Measurements from ENCODE around the gene CPNE7.
A peak's percentile ranks its signal among the peaks of the same experiment; 100 is the strongest.

CPNE7 gene

GRCh38 chr16:89636663-89637062 lies 61.1 kb downstream of the CPNE7 start:
- Histone ChIP-seq H3K27me3 (ENCODE audit: control insufficient read depth, insufficient read depth, low read length) (no peaks in the 10 kb centered on the region), H3K9me3 (ENCODE audit: control insufficient read depth, low read length) (no peaks in the 10 kb centered on the region), H3K36me3 (ENCODE audit: control insufficient read depth, insufficient read depth, low read length) (no peaks in the 10 kb centered on the region), H3K79me2 (peaks cover under 1% of the 10 kb centered on the region), H3K4me1 (peaks cover 5% of the 10 kb centered on the region), H3K4me2 (ENCODE audit: low read length) (no peak overlapping the region), H2AFZ (no peak overlapping the region), H3K4me3 (ENCODE audit: low read depth, low read length) (no peak overlapping the region), H3K9ac (no peak overlapping the region), H3K27ac (no peak overlapping the region)
- TF ChIP-seq, protein P1, sequence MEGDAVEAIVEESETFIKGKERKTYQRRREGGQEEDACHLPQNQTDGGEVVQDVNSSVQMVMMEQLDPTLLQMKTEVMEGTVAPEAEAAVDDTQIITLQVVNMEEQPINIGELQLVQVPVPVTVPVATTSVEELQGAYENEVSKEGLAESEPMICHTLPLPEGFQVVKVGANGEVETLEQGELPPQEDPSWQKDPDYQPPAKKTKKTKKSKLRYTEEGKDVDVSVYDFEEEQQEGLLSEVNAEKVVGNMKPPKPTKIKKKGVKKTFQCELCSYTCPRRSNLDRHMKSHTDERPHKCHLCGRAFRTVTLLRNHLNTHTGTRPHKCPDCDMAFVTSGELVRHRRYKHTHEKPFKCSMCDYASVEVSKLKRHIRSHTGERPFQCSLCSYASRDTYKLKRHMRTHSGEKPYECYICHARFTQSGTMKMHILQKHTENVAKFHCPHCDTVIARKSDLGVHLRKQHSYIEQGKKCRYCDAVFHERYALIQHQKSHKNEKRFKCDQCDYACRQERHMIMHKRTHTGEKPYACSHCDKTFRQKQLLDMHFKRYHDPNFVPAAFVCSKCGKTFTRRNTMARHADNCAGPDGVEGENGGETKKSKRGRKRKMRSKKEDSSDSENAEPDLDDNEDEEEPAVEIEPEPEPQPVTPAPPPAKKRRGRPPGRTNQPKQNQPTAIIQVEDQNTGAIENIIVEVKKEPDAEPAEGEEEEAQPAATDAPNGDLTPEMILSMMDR (IDR thresholded peaks at IDR 0.05) = no peak

DNA sequence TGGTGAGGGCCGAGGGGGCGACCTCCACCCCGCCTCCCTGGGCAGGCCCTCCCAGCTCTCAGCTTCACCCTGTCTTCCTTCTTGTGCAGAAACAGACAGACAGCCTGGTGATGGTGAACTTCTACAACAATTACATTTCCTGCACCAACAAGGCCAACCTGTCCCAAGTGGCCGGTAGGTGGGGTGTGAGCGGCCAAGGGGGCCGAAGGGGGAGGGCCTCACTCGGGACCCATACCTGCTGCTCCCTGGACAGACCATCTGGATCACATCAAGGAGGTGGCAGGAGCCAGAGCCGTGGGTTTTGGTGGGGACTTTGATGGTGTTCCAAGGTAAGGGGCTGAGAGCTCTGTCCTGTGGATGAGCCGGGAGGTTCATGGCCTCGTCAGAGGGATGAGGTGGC lies 61.8 kb downstream of the CPNE7 start:
- Histone ChIP-seq H3K27me3 (ENCODE audit: control insufficient read depth, insufficient read depth, low read length) (no peaks in the 10 kb centered on the region), H2AFZ (no peak overlapping the region), H3K36me3 (ENCODE audit: control insufficient read depth, insufficient read depth, low read length) (no peaks in the 10 kb centered on the region), H3K4me1 (peaks cover 5% of the 10 kb centered on the region), H3K9me3 (ENCODE audit: control insufficient read depth, low read length) (no peaks in the 10 kb centered on the region), H3K4me3 (ENCODE audit: low read depth, low read length) (no peak overlapping the region), H3K9ac (no peak overlapping the region), H3K79me2 (peaks cover 3% of the 10 kb centered on the region), H3K4me2 (ENCODE audit: low read length) (no peak overlapping the region), H3K27ac (no peak overlapping the region)
- TF ChIP-seq, protein P1 (IDR thresholded peaks at IDR 0.05) = no peak

DNA sequence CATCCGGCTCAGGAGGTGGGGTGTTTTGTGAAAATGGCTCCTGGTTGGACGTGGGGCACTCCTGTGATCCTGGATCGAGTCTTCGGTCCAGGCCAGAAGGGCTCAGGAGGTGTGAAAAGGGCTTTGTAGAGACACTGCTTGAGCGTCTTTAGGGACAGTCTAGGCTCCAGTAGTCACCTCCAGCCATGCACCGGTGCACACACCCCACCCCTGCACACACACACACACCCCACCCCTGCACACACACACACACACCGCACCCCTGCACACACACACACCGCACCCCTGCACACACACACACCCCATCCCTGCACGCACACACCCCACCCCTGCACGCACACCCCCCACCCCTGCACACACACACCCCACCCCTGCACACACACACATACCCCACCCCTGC lies 62.9 kb downstream of the CPNE7 start:
- no peaks in the 10 kb centered on the region for H3K36me3 ChIP-seq (ENCODE audit: control insufficient read depth, insufficient read depth, low read length)
- TF ChIP-seq, protein P1 (IDR thresholded peaks at IDR 0.05) = no peak
- H3K4me3 ChIP-seq (ENCODE audit: low read depth, low read length) = no peak overlapping the region
- no peak overlapping the region for H3K9ac ChIP-seq
- no peaks in the 10 kb centered on the region for H3K27me3 ChIP-seq (ENCODE audit: control insufficient read depth, insufficient read depth, low read length)
- no peak overlapping the region for H3K4me2 ChIP-seq (ENCODE audit: low read length)
- peaks cover 5% of the 10 kb centered on the region for H3K4me1 ChIP-seq
- peaks cover 3% of the 10 kb centered on the region for H3K79me2 ChIP-seq
- H3K27ac ChIP-seq = no peak overlapping the region
- no peaks in the 10 kb centered on the region for H3K9me3 ChIP-seq (ENCODE audit: control insufficient read depth, low read length)
- H2AFZ ChIP-seq = no peak overlapping the region

- H3K9me3 ChIP-seq (ENCODE audit: control insufficient read depth, low read length) = no peaks in the 10 kb centered on the region
- no peaks in the 10 kb centered on the region for H3K27me3 ChIP-seq (ENCODE audit: control insufficient read depth, insufficient read depth, low read length)
- TF ChIP-seq, protein P1 (IDR thresholded peaks at IDR 0.05) = no peak
- peaks cover 5% of the 10 kb centered on the region for H3K4me1 ChIP-seq
- H3K4me2 ChIP-seq (ENCODE audit: low read length) = no peak overlapping the region
- H3K27ac ChIP-seq = no peak overlapping the region
- no peaks in the 10 kb centered on the region for H3K36me3 ChIP-seq (ENCODE audit: control insufficient read depth, insufficient read depth, low read length)
- H3K4me3 ChIP-seq (ENCODE audit: low read depth, low read length) = no peak overlapping the region
- no peak overlapping the region for H2AFZ ChIP-seq
- H3K79me2 ChIP-seq = peaks cover 3% of the 10 kb centered on the region
- H3K9ac ChIP-seq = no peak overlapping the region
These were observed 63.8 kb downstream of the CPNE7 start for GRCh38 chr16:89639385-89639784.

- TF ChIP-seq, protein P1 (IDR thresholded peaks at IDR 0.05) = no peak
- no peaks in the 10 kb centered on the region for H3K27me3 ChIP-seq (ENCODE audit: control insufficient read depth, insufficient read depth, low read length)
- no peak overlapping the region for H3K4me2 ChIP-seq (ENCODE audit: low read length)
- H3K4me1 ChIP-seq = peaks cover 5% of the 10 kb centered on the region
- peaks cover 3% of the 10 kb centered on the region for H3K79me2 ChIP-seq
- H2AFZ ChIP-seq = peak overlapping the region; percentile 47
- no peaks in the 10 kb centered on the region for H3K9me3 ChIP-seq (ENCODE audit: control insufficient read depth, low read length)
- no peak overlapping the region for H3K27ac ChIP-seq
- no peaks in the 10 kb centered on the region for H3K36me3 ChIP-seq (ENCODE audit: control insufficient read depth, insufficient read depth, low read length)
- no peak overlapping the region for H3K9ac ChIP-seq
- H3K4me3 ChIP-seq (ENCODE audit: low read depth, low read length) = no peak overlapping the region
These were observed 66.0 kb downstream of the CPNE7 start for GRCh38 chr16:89641458-89642119.
